SK-MEL-5 (cell line): Measurements from ENCODE around the gene C17orf107. TPM values are rescaled to one million over a fixed set of nuclear protein-coding genes. Genes with fewer than 3 reads are reported as not detected.
"Not testable (repeated sequence)": the region's sequence is repeated elsewhere in the genome, so short reads cannot be mapped to it uniquely, and the experiment has no call there.

Experiments used
- DNase-seq: peaks from one replicate; pipeline ENCODE4 v3.0.0-alpha.2; 2016; ENCODE audit warnings: low read depth, low spot score
- in situ Hi-C: cut with HindIII; loops from 2 replicates; pipeline ENCODE4 v1.10.0; 2016; ENCODE audit warnings: low sequenced_read_pairs, high pct_unique_total_duplicates, low pct_unique_long_range_greater_than_20kb
- polyA plus RNA-seq, 2 experiments: library from polyadenylated mRNA; depleted of rRNA; stranded (reverse); fragments of >200 nt; gene quantifications; 2 replicates each; pipeline ENCODE4 v1.2.3, GENCODE V29; 2015
- total RNA-seq: library from RNA; depleted of rRNA; stranded (reverse); fragments of >200 nt; shearing (Covaris generic); gene quantifications from 2 replicates; pipeline ENCODE4 v1.2.3, GENCODE V29; 2014; rRNA removed

Gene C17orf107
- not detected in 2 replicates for total RNA-seq
- polyA plus RNA-seq (2015; cell fraction: cytosol; rRNA removed) = 0.05 TPM in 1 of 2 replicates, not detected in the other
- not detected in 2 replicates for polyA plus RNA-seq (2015; cell fraction: nucleus; rRNA removed)

DNA sequence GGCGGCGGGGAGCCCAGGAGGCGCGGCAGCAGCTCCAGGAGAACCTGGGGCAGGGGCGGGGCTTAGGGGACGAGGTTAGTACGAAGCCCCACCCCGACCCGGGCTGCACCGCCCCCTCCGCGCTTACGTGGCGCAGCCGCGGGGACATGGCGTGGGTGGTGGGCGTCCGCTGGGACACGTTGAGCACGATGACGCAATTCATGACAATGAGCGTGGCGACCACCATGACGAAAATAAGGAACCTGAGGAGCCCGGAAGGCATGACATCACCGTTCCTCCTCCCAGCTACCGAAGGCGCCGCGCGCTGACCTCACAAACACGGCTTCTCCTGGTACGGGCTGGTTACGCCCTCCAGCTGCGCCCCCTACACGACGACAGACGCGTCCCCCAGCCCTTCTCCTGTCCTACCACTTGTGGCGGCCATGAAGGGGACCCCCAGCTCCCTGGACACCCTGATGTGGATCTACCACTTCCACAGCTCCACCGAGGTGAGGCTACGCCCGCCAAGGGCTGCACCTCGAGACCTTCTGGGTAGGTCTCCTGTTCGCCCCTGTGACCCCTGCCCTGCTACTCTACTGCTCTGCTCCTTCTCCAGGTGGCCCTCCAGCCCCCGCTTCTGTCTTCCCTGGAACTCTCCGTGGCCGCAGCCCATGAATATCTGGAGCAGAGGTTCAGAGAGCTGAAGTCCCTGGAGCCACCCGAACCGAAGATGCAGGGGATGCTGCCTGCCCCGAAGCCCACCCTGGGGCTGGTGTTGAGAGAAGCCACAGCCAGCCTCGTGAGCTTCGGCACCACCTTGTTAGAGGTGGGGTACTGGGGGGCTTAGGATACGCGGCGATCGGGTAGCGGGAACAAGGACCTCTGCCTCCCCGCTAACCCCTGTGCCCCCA lies at the start of gene C17orf107:
Gene C17orf107 (plus strand): TSS at position 196 of the 890 bp plus-strand sequence. CDS start 227 bp downstream, at position 423.
- in situ Hi-C loops = no loop called here
- no peak for DNase-seq

DNA sequence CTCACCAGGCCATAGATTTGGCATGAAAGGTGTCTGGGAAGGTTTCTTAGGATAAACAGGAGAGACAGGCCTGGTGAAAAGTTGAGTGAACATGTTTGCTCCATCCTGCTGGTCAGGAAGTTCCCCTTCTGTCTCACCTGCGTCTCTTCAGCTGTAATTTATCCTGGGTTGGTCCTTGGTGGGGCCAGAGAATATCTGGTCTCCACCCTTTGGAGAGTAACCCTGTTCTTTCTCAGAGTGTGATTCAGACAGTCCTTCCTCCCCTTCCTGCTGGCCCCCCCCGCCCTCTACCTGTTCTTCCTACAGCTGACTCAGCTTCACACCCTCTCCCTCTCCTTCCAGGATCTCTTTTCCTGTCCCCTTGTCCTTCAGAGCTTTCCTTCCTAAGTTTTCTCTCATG lies 49.1 kb upstream of the C17orf107 start:
- DNase-seq = no peak
- in situ Hi-C loops = no loop called here

DNA sequence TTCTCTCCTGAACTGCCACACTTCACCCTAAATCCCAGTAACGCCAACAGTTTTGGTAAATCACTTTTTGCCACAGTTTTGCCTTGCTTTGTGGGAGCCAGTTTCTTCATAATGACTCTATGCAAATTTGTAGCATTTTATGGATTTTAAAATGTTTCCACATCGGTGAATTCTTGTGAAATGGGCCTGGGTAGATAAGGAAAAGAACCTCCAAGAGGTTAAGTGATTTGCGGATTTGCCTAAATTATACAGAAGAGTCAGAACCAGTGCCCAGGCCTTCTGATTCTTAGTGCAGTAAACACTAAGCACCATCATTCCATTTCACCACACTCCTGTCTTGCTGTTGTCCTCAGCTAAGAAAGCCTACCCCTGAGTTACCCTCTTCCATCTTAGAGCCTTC lies 48.3 kb upstream of the C17orf107 start:
- no peak for DNase-seq
- in situ Hi-C loops = no loop called here

DNA sequence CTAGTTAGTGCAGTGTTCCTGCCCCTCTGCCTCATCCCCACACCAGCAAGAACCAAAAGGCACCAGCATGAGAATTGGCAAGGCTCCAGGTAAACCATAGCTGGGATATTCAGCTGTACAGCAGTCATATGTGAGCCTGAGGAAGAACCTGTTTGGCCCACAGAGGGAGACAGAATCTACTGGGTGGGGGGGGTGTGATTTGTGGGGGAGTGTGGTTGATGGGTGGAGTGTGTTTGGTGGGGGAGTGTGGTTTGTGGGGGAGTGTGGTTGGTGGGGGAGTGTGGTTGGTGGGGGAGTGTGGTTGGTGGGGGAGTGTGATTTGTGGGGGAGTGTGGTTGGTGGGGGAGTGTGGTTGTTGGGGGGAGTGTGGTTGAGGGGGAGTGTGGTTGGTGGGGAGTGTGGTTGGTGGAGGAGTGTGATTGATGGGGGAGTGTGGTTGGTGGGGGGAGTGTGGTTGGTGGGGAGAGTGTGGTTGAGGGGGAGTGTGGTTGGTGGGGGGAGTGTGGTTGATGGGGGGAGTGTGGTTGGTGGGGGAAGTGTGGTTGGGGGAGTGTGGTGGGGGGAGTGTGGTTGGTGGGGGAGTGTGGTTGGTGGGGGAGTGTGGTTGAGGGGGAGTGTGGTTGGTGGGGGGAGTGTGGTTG lies 46.6 kb upstream of the C17orf107 start:
- in situ Hi-C loops = no loop called here
- DNase-seq = peak; percentile 17

DNA sequence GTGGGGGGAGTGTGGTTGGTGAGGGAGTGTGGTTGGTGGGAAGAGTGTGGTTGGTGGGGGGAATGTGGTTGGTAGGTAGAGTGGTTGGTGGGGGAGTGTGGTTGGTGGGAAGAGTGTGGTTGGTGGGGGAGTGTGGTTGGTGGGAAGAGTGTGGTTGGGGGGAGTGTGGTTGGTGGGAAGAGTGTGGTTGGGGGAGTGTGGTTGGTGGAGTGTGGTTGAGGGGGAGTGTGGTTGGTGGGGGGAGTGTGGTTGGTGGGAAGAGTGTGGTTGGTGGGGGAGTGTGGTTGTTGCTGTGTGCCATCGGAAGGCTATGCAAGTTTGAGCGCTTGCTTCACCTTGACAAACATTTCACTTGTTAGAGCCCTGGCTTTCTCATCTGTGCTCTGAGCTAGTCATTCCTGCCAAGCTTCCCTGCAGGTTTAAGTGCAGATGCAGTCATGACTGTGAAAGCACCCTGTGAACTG lies 46.1 kb upstream of the C17orf107 start:
- in situ Hi-C loops = no loop called here
- DNase-seq = no peak

DNA sequence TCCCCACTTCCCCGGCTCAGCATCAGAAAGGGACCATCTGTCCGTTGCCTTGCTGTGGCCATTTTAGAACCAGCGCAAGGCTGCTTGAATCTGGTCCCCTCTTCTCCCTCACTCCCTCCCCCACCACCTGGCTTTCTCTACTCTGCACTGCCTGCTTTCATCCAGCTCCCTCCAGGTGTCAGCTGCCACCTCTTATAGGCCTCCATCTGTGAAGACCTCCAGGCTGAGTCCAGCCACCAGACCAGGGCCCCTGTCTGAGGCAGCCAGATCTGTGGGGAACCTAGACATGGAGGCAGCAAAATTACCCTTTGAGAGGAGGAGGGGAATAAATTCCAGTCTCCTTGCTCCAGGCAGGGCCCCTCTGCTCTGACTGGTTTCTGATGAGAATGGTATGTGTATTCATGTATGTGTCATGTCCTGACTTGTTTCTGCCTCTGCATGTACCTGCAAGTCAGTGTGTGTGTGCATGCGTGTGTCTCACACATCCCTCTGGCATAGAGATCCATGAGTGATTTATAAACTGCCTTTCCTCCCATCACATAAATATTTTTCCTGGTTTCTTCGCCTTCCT lies 45.1 kb upstream of the C17orf107 start:
- in situ Hi-C loops = no loop called here
- DNase-seq = no peak

DNA sequence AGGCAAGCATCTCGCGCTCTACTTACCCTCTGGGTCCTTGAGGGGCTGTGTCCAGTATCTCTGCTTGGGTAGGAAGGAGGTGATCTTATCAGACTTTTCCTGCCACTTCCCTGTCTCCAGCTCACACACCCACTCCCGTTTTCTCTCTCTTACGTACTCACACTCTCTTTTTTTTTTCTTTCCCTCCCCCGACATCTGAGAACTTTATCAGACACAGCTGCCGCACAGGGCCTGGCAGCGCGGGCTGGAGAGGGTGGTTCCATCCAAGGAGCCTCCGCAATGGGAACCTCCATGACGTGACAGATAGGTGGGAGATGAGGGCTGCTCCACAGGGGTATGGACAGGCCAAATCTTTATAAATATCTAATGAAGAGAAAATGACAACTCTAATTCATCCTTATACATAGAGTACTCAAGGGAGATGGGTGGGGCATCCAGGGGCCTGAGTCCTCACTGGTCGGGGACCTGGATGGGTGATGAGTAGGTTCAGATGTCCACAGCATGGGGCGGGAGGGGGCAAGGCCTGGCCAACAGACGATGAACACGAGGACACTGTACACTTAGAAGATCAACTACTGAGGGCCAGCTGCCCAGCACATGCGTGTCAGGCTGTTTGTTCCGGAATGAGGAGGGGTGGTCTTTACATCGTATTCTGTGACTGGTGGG lies 42.9 kb upstream of the C17orf107 start:
- in situ Hi-C loops = no loop called here
- no peak for DNase-seq

DNA sequence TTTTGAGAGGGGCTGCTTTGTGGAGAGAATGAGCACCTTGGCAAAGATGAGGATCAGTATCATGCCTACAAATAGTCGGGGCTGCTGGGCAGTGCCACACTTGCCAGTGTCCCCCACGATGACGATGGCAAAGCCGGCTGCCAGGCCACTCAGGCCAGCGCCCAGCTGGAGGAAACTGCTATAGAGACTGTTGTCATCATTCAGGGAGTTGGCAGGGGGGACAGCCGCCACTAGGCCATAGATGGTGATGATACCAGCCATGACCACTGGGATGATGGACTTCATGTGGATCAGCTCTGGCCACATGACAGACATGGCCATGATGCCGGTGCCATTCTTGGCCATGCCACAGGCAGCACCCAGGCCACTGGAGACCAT lies 42.4 kb upstream of the C17orf107 start:
- DNase-seq = no peak
- in situ Hi-C loops = no loop called here

DNA sequence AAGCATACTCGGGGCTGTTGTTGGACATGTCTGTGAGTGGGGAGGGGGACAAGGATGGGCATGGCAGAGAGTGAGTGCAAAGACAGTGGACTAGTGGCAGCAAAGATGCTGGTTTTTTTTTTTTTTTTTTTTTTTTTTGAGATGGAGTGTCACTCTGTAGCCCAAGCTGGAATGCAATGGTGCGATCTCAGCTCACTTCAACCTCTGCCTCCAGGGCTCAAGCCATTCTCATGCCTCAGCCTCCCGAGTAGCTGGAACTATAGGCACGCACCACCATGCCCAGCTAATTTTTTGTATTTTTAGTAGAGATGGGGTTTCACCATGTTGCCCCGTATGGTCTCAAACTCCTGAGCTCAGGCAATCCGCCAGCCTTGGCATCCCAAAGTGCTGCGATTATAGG lies 42.0 kb upstream of the C17orf107 start:
- DNase-seq, in situ Hi-C loops: not testable (repeated sequence)

DNA sequence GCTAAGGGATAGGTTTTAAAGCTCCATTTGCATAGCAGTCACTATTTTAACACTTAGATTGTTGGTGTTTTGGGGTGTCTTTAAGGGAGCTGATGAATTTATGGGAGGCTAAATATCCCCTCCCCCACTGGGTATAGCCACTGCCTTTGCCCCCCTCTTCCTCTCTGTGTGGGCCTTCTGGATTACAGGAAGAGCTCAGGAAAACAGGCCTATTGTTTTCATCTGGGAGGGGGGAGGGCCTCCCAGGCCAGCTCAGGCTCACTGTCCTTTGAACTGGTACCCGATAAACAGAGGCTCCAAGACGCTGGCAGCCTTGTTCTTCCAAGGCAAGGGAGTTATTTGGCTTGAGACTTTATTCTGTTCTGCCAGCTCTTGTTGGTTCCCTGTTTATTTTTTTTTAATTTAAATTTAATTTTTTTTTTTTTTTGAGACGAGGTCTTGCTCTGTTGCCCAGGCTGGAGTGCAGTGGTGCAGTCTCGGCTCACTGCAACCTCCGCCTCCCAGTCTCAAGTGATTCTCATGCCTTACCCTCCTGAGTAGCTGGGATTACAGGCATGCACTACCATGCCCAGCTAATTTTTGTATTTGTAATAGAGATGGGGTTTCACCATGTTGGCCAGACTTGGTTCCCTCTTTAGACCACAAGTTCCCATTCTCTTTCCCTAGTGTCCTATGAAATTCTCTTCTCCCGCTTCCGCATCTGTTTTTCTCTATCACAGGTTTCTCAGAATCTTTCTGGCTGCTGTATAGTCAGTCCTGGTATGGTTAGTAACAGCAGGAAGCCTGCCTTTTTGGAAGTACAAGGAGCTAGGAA lies 41.1 kb upstream of the C17orf107 start:
- in situ Hi-C loops = no loop called here

DNA sequence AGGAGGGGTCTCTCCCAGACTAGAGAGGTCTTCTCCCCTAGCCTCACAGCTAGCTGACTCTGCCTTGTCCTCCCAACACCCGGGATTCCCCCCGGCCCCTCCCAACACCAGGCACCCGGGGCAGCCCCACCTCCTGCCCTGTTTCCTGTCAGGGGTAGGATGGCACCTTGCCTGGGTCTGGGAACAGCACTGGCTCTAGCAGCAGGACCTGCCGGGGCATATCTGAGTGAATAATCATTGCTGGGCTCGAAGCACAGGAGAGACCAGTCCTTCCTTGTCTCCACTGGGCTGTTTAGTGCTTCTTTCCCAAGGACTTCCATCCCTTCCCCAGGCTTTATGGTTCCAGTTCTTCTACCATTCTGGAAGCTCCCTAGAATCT lies 40.5 kb upstream of the C17orf107 start:
- no peak for DNase-seq
- in situ Hi-C loops = no loop called here

More for the DNA sequence above, 41.1 kb upstream of the C17orf107 start:
- DNase-seq = peak; percentile 74

DNA sequence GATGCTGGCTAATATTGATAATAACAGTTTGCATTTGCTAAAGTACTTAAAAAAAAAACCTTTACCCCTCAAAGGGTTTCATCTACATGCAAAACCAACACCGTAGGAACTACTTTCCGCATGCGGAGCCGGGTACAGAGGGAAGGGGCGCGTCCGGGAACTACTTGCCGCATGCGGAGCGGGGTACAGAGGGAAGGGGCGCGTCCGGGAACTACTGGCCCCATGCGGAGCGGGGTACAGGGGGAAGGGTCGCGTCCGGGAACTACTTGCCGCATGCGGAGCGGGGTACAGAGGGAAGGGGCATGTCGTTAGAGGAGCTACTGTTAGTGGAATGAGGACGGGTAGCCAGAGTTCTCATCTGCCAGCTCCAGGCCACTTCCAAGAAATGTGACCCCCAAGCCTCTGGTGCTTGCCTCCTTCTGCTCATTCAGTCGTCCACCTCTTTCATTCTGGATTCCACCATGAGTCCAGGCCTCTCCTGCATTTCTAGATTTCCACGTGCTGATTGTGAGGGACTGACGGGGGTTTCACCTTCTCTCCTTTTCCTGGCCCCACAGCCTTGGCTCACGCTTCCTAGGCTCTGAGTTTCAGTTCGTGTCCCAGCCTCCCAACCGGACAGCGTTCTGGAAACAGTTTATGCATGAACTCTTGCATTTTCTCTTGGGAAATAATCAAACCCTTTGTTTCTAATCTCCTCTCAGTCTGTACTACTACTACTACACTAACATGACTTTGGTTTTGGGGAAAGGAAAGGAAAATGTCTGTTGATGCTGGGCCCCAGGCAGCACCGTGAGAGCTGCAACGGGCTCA lies 39.3 kb upstream of the C17orf107 start:
- no peak for DNase-seq
- in situ Hi-C loops = no loop called here

DNA sequence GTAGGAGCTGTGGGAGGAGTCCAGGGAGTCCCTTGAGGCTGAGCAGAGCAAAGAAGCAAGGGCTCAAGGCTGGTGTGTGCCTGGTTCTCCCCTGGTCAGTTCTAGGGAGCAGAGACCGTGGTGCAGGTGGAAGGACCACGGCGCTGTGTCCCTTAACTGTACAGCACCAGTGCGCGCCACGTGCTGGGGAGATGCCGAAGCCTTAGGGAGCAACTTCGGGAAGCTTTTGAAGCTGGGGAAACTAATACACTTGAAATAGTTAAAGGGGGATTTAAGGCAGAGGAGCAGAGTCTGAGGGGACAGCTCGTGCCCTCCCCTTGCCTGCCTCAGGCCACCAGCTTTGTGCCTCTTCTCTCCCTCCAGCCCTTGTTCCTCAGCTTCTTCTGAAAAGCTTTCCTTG lies 38.7 kb upstream of the C17orf107 start:
- in situ Hi-C loops = no loop called here
- DNase-seq = no peak

DNA sequence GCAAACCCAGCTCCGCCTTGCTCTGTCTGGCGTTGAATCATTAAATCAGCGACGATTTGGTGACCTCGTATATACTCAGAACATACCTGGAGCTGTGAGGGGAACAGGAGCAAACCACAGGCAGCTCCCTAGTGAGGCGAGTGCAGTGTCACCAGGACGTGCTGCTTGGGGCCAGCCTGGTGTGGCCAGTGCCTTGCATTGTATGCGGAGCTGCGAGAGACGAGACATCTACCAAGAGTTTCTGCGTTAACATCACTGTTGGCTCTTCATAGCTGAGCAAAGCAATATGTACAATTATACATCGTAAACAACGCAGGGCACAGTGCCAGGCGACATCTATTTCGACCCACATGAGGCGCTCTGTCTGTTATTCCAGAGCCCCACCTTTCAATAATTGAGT lies 38.3 kb upstream of the C17orf107 start:
- no peak for DNase-seq
- in situ Hi-C loops = no loop called here

DNA sequence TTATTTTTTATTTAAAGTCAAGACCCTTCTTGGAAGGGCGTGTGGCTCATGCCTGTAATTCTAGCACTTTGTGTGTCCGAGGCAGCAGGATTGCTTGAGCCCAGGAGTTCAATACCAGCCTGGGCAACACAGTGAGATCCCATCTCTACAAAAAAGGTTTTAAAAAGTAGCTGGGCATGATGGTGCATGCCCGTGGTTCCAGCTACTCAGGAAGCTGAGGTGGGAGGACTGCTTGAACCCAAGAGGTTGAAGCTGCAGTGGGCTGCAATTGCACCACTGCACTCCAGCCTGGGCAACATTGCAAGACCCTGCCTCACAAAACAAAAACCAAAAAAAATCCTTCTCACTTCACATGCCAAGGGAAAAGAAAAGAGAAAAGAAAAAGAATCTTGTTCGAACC lies 36.6 kb upstream of the C17orf107 start:
- in situ Hi-C loops = no loop called here
- DNase-seq = no peak

DNA sequence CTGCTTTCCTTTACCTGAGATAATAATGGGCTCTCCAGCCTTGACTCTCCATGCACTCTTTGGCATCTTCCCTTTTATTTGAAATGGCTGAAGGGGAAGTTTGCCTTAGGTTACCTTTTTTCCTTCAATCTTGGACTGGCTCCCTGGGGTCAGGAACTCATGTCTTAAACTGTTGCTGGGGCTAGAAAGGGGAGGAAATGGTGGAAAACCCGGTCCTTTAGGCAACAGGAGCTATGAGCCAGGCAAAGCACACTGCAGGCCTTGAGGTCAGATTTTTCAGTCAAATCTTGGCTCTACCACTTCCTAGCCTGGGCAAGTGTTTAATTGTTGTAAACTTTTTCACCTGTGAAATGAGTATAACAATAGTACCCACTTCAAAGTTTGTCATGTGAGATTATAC lies 36.0 kb upstream of the C17orf107 start:
- in situ Hi-C loops = no loop called here
- no peak for DNase-seq
